AG09309 (cell line): ENCODE data around the gene RNASEL.

Experiments
- DNase-seq: peaks from one replicate; pipeline ENCODE4 v3.0.0-alpha.2; 2010; ENCODE audit warnings: low read depth
- H3K4me3 ChIP-seq: 2 replicates; pipeline ENCODE4 v1.5.1; 2011; ENCODE audit warnings: mild to moderate bottlenecking, low read depth, low read length, moderate library complexity; ENCODE audit not compliant: control insufficient read depth
- TF ChIP-seq, protein P1 (sequence below): IDR thresholded peaks from 2 replicates; pipeline ENCODE4 v1.5.1; 2011; ENCODE audit warnings: mild to moderate bottlenecking, low read depth, low read length, inconsistent platforms; ENCODE audit not compliant: insufficient read depth, control insufficient read depth; ENCODE audit errors: missing control alignments

RNASEL gene

DNA sequence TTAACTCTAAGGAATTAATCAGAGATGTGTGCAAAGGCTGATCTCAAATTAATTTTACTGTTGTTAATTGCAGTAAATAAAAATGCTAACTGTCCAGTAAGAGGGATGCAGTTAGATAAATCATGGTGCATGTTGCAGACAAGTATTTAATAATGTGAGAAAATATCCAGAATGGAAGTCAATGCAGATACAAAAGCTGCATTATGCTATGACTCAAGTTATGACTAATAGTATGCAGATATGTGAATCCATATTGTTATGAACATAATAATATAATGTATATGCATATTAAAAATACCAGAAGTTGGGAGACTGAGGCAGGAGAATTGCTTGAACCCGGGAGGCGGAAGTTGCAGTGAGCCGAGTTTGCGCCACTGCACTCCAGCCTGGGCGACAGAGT, 21.4 kb downstream of the RNASEL start:
- no peak overlapping the region for H3K4me3 ChIP-seq
- TF ChIP-seq, protein P1, sequence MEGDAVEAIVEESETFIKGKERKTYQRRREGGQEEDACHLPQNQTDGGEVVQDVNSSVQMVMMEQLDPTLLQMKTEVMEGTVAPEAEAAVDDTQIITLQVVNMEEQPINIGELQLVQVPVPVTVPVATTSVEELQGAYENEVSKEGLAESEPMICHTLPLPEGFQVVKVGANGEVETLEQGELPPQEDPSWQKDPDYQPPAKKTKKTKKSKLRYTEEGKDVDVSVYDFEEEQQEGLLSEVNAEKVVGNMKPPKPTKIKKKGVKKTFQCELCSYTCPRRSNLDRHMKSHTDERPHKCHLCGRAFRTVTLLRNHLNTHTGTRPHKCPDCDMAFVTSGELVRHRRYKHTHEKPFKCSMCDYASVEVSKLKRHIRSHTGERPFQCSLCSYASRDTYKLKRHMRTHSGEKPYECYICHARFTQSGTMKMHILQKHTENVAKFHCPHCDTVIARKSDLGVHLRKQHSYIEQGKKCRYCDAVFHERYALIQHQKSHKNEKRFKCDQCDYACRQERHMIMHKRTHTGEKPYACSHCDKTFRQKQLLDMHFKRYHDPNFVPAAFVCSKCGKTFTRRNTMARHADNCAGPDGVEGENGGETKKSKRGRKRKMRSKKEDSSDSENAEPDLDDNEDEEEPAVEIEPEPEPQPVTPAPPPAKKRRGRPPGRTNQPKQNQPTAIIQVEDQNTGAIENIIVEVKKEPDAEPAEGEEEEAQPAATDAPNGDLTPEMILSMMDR: no peak
- no peak for DNase-seq

DNA sequence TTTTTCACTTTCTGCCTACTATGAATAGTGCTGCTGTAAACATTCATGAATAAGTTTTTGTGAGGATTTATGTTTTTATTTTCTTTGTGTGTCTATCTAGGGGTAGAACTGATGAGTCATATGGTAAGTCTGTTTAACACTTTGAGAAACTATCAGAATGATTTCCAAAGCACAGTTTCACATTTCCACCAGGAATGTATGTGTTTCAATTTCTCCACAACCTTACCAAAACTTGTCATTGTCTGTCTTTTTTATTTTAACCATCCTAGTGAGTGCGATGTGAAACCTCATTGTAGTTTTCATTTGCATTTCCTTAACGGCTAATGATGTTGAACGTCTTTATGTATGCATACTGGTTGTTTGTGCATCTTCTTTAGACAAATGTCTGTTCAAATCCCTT, 23.5 kb downstream of the RNASEL start:
- TF ChIP-seq, protein P1: no peak
- DNase-seq: no peak
- no peak overlapping the region for H3K4me3 ChIP-seq

DNA sequence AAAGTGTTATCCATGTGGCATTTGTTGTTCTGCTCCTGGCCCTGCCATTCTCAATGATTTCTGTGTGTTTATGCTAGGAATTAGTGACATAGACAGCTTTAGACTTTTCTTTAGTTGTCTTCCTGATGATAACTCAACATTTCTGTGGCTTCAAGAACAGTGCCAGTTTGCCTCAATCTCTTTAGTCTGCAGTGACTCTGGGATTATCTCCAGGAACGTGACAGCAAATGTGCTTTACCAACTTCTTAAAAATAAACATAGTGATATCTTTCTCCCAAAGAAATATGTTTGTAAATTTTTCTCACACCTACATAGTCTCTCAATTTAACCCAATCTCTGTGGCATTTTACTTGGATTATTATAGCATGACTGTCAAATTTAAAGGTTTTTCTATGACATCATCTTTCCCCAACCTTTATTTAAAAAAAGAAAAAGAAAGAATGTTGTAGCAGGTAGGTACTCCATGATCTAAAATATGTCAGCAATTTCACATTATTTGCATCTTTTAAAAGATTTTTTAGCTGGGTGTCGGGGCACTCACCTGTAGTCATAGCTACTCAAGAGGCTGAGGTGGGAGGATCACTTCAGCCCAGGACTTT, 24.6 kb downstream of the RNASEL start:
- no peak overlapping the region for H3K4me3 ChIP-seq
- TF ChIP-seq, protein P1: no peak
- DNase-seq: no peak

DNA sequence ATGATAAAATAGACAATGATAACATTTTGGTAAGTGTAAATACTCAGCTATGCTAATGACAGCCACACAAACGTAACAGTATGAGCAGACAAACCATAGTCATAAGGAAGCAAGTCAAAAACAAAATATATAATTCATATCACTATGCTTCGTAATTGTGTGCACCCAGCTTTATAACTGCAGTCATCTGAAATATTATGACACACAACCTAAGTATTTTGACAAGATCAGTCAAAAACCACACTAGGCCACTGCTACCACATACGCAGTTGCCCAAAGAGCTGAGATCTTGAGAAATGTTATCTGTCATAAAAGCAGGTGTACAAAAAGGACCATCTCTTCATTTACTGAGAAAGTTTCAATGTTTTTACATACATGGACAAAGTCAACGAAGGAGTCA, 26.0 kb downstream of the RNASEL start:
- no peak for DNase-seq
- no peak overlapping the region for H3K4me3 ChIP-seq
- TF ChIP-seq, protein P1: no peak

DNA sequence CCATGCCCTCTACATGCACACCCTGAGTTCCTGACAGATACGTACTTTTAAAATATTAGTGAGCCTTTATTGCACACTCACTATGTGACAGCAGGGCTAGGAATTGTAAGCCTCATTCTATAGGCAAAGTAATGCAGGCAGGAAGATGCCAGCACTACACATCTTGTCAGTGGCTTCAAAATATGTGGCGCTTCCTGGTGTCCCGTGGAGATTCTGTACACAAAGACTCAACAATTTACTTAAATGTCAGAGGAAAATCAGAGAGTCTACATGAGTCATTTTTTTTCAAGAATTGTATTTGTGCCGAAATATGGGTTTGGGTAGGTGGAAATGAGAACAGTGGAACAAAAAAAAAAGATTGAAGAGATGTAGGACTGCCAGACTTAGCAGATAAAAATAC, 27.6 kb downstream of the RNASEL start:
- H3K4me3 ChIP-seq: no peak overlapping the region
- DNase-seq: no peak
- TF ChIP-seq, protein P1: no peak

DNA sequence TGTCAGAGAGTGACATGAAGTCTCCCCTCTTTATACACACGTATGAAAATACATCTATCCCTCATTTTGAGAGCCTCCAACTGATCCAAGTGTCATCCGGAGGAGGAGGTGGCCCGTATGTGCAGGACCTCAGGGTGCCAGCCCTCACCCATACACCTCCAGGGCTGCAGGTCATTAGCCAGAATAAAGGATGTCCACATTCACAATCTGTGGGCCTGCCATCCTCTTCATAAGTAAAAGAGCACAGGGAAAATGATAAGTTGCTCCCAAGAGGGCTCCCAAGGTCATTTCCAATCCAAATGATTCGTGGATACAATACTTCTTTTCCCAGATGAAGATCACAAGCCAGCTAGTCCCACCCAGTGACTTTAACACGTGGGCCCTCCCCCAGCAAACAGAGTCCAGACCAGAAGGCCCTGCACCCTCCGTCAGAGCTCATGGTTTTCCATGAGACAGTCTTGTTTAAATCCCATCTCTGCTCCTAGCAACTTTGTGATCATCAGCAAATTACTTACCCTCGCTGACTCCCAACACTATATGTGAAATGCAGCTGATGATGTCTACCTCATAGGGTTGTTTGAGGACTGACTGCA, 28.6 kb downstream of the RNASEL start:
- TF ChIP-seq, protein P1: no peak
- DNase-seq: no peak
- H3K4me3 ChIP-seq: no peak overlapping the region
